H9 (cell line): ENCODE data around the gene PFKP. TPM values are rescaled to one million over a fixed set of nuclear protein-coding genes. Genes with fewer than 3 reads are reported as not detected.

ENCODE experiments used
- DNase-seq: peaks from one replicate; pipeline ENCODE4 v3.0.0-alpha.2; 2017
- H2AFZ ChIP-seq: one replicate; pipeline ENCODE4 v1.6.1; 2013; ENCODE audit warnings: mild to moderate bottlenecking, low read length, control low read depth, moderate library complexity
- H2AK5ac ChIP-seq: 2 replicates; pipeline ENCODE4 v1.6.1; 2013; ENCODE audit warnings: low read length, control low read depth, mixed read lengths; ENCODE audit not compliant: insufficient read length
- H2BK120ac ChIP-seq: one replicate; pipeline ENCODE4 v1.6.1; 2013; ENCODE audit warnings: low read depth, mild to moderate bottlenecking, low read length, control low read depth, inconsistent platforms; ENCODE audit not compliant: poor library complexity, severe bottlenecking
- H2BK12ac ChIP-seq: 2 replicates; pipeline ENCODE4 v1.6.1; 2013; ENCODE audit warnings: low read length, control low read depth, mixed read lengths, low read depth; ENCODE audit not compliant: insufficient read length
- H2BK15ac ChIP-seq: 2 replicates; pipeline ENCODE4 v1.6.1; 2013; ENCODE audit warnings: low read depth, low read length, control low read depth
- H2BK20ac ChIP-seq: one replicate; pipeline ENCODE4 v1.6.1; 2013; ENCODE audit warnings: low read depth, mild to moderate bottlenecking, low read length, control low read depth, inconsistent platforms; ENCODE audit not compliant: poor library complexity, severe bottlenecking
- H2BK5ac ChIP-seq: 2 replicates; pipeline ENCODE4 v1.6.1; 2013; ENCODE audit warnings: low read length, control low read depth, mixed read lengths; ENCODE audit not compliant: insufficient read length
- H3K14ac ChIP-seq: 2 replicates; pipeline ENCODE4 v1.6.1; 2013; ENCODE audit warnings: low read length, control low read depth; ENCODE audit not compliant: insufficient read depth
- H3K18ac ChIP-seq: 2 replicates; pipeline ENCODE4 v1.6.1; 2013; ENCODE audit warnings: low read depth, mild to moderate bottlenecking, mixed read lengths, low read length, control low read depth; ENCODE audit not compliant: insufficient read length
- H3K23ac ChIP-seq: 2 replicates; pipeline ENCODE4 v1.6.1; 2013; ENCODE audit warnings: low read length, control low read depth, mixed read lengths, low read depth; ENCODE audit not compliant: insufficient read length
- H3K23me2 ChIP-seq: 2 replicates; pipeline ENCODE4 v1.6.1; 2013; ENCODE audit warnings: low read depth, mild to moderate bottlenecking, mixed read lengths, low read length, control low read depth; ENCODE audit not compliant: insufficient read length, poor library complexity, severe bottlenecking
- H3K27ac ChIP-seq: 2 replicates; pipeline ENCODE4 v1.5.1; 2013; ENCODE audit warnings: low read length, control low read depth, mixed read lengths, low read depth; ENCODE audit not compliant: insufficient read length
- H3K27me3 ChIP-seq: 2 replicates; pipeline ENCODE4 v1.6.1; 2013; ENCODE audit warnings: low read length, control low read depth, inconsistent platforms; ENCODE audit not compliant: insufficient read depth
- H3K4ac ChIP-seq: 2 replicates; pipeline ENCODE4 v1.6.1; 2013; ENCODE audit warnings: low read depth, mild to moderate bottlenecking, control low read depth, inconsistent platforms, low read length, moderate library complexity
- H3K4me1 ChIP-seq: 2 replicates; pipeline ENCODE4 v1.6.1; 2013; ENCODE audit warnings: low read length, control low read depth, inconsistent platforms; ENCODE audit not compliant: insufficient read depth
- H3K4me2 ChIP-seq: 2 replicates; pipeline ENCODE4 v1.6.1; 2013; ENCODE audit warnings: low read length, control low read depth, mixed read lengths; ENCODE audit not compliant: insufficient read length, insufficient read depth
- H3K56ac ChIP-seq: 2 replicates; pipeline ENCODE4 v1.6.1; 2013; ENCODE audit warnings: low read depth, mild to moderate bottlenecking, mixed read lengths, low read length, control low read depth; ENCODE audit not compliant: insufficient read length
- H3K79me1 ChIP-seq: 2 replicates; pipeline ENCODE4 v1.6.1; 2013; ENCODE audit warnings: low read depth, mild to moderate bottlenecking, moderate library complexity, low read length, control low read depth, inconsistent platforms; ENCODE audit not compliant: insufficient read depth, poor library complexity, severe bottlenecking
- H3K79me2 ChIP-seq: 2 replicates; pipeline ENCODE4 v1.6.1; 2013; ENCODE audit warnings: low read length, control low read depth, inconsistent platforms; ENCODE audit not compliant: insufficient read depth
- H3K9ac ChIP-seq: 2 replicates; pipeline ENCODE4 v1.6.1; 2013; ENCODE audit warnings: low read length, control low read depth, mixed read lengths; ENCODE audit not compliant: insufficient read length; ENCODE audit errors: extremely low read depth
- H3K9me3 ChIP-seq: one replicate; pipeline ENCODE4 v1.6.1; 2013; ENCODE audit warnings: low read depth, low read length, inconsistent platforms; ENCODE audit not compliant: control insufficient read depth
- H3T11ph ChIP-seq: one replicate; pipeline ENCODE4 v1.6.1; 2013; ENCODE audit warnings: mild to moderate bottlenecking, low read length, control low read depth, inconsistent platforms
- H4K20me1 ChIP-seq: one replicate; pipeline ENCODE4 v1.6.1; 2013; ENCODE audit not compliant: control insufficient read depth, insufficient read length, insufficient read depth
- H4K5ac ChIP-seq: 2 replicates; pipeline ENCODE4 v1.6.1; 2013; ENCODE audit warnings: low read depth, mild to moderate bottlenecking, mixed read lengths, low read length, control low read depth; ENCODE audit not compliant: insufficient read length
- H4K8ac ChIP-seq: replicated peaks from 2 replicates; pipeline ENCODE4 v1.6.1; 2013; ENCODE audit warnings: low read length, control low read depth, mixed read lengths, low read depth; ENCODE audit not compliant: insufficient read length
- H4K91ac ChIP-seq: 2 replicates; pipeline ENCODE4 v1.6.1; 2013; ENCODE audit warnings: low read depth, mild to moderate bottlenecking, moderate library complexity, mixed read lengths, low read length, control low read depth; ENCODE audit not compliant: insufficient read length
- H3K27ac Mint-ChIP-seq, 3 experiments: 2 replicates in 2 of 3; 3 replicates in 1 of 3; pipeline ENCODE4 v1.8.0; 2020 to 2021; ENCODE audit warnings: mixed read lengths in 3 of 3, mild to moderate bottlenecking in 1 of 3, moderate library complexity in 1 of 3
- H3K27me3 Mint-ChIP-seq: 2 replicates; pipeline ENCODE4 v1.8.0; 2021; ENCODE audit warnings: low read depth, mild to moderate bottlenecking, moderate library complexity, mixed read lengths
- H3K36me3 Mint-ChIP-seq, 3 experiments: 2 replicates in 2 of 3; 3 replicates in 1 of 3; pipeline ENCODE4 v1.8.0; 2020 to 2021; ENCODE audit warnings: low read depth in 3 of 3, mixed read lengths in 3 of 3; ENCODE audit not compliant: insufficient read depth in 1 of 3
- H3K4me1 Mint-ChIP-seq, 2 experiments: 2 replicates each; pipeline ENCODE4 v1.8.0; 2020; ENCODE audit warnings: mixed read lengths in 2 of 2
- H3K4me3 Mint-ChIP-seq, 2 experiments: 2 replicates in 1 of 2; 3 replicates in 1 of 2; pipeline ENCODE4 v1.8.0; 2020 to 2021; ENCODE audit warnings: mild to moderate bottlenecking in 2 of 2, mixed read lengths in 2 of 2, moderate library complexity in 1 of 2
- H3K9me3 Mint-ChIP-seq, 2 experiments: 2 replicates in 1 of 2; 3 replicates in 1 of 2; pipeline ENCODE4 v1.8.0; 2020; ENCODE audit warnings: mild to moderate bottlenecking in 2 of 2, mixed read lengths in 2 of 2, moderate library complexity in 1 of 2
- CTCF ChIP-seq: fragments of 200-600 bp; sonication (generic); conservative IDR thresholded peaks from 3 replicates; pipeline ENCODE4 v1.8.0; 2021; ENCODE audit warnings: antibody characterized with exemption, mild to moderate bottlenecking
- whole genome bisulfite sequencing: extraction: QIAGEN DNeasy Blood & Tissue Kit; methylation state at CpG from one replicate; pipeline ENCODE4 v1.1.7; 2013; ENCODE audit warnings: missing lambda C conversion rate, low lambda C conversion rate, mixed read lengths; ENCODE audit not compliant: insufficient read length; ENCODE audit errors: extremely low coverage; 5-methylcytosine and 5-hydroxymethylcytosine counted together
- total RNA-seq: library from RNA; stranded (reverse); gene quantifications from 2 replicates; pipeline ENCODE4 v1.2.1, GENCODE V29; 2021

Gene PFKP
- total RNA-seq, 1 experiment from 2014 or later, result 145 TPM

- H2BK12ac ChIP-seq, result no peak overlapping the region
- no peak overlapping the region for H3K4me2 ChIP-seq
- Mint-ChIP-seq H3K27ac (no peak overlapping the region; a peak in 1 of 7 replicates), H3K4me3 (no peak overlapping the region), H3K4me1 (no peaks in the 10 kb centered on the region), H3K9me3 (no peaks in the 10 kb centered on the region), H3K36me3 (peaks cover 30 to 98% (median 95%) of the 10 kb centered on the region in 3 experiments; a peak in 6 of 7 replicates), H3K27me3 (no peaks in the 10 kb centered on the region)
- no peaks in the 10 kb centered on the region for H3K27me3 ChIP-seq
- no peak overlapping the region for H2BK120ac ChIP-seq
- no peak overlapping the region for H3K23ac ChIP-seq
- H3K79me2 ChIP-seq, result no peaks in the 10 kb centered on the region
- H2BK20ac ChIP-seq, result no peak overlapping the region
- H3K9ac ChIP-seq, result no peak overlapping the region
- H2AFZ ChIP-seq, result no peak overlapping the region
- no peaks in the 10 kb centered on the region for H3K23me2 ChIP-seq
- no peak for DNase-seq
- WGBS, result no CpG with 5 or more reads among the region's 14 CpGs
- no peak overlapping the region for H2AK5ac ChIP-seq
- H3K27ac ChIP-seq, result no peak overlapping the region
- no peak overlapping the region for H3K14ac ChIP-seq
- no peaks in the 10 kb centered on the region for H3K4me1 ChIP-seq
- TF ChIP-seq CTCF, result no peak
- no peak overlapping the region for H4K5ac ChIP-seq
- H3K56ac ChIP-seq, result no peak overlapping the region
- no peak overlapping the region for H3K18ac ChIP-seq
- no peaks in the 10 kb centered on the region for H4K20me1 ChIP-seq
- H2BK15ac ChIP-seq, result no peak overlapping the region
- H3K4ac ChIP-seq, result no peak overlapping the region
- no peak overlapping the region for H4K91ac ChIP-seq
- H4K8ac ChIP-seq, result no peak overlapping the region
- H3K79me1 ChIP-seq, result no peaks in the 10 kb centered on the region
- H3K9me3 ChIP-seq, result no peaks in the 10 kb centered on the region
- no peak overlapping the region for H2BK5ac ChIP-seq
- no peak overlapping the region for H3T11ph ChIP-seq
These were observed 69.0 kb downstream of the PFKP start for GRCh38 chr10:3136336-3136735.
